HCT116 (cell line): ENCODE results near the gene XYLT1. TPM values are rescaled to one million over a fixed set of nuclear protein-coding genes. Genes with fewer than 3 reads are reported as not detected.

ENCODE experiments used
- ATAC-seq: fragments of 200-7000 bp; cut with Tn5 transposase; 2 replicates; pipeline ENCODE4 v1.9.1; 2020; ENCODE audit warnings: mild to moderate bottlenecking, moderate library complexity
- BruUV-seq: library from RNA; stranded (reverse); fragments of 400-500 nt; replicated peaks from 2 replicates; lab custom pipeline; 2021; lab: Mats Ljungman, UMichigan
- CTCF ChIA-PET: fragments of 300-600 bp; sonication (Branson Sonifier 250); formaldehyde crosslinking; loops from one replicate; lab custom pipeline; 2021; ENCODE audit warnings: antibody characterized with exemption; lab: Charles Lee
- POLR2A ChIA-PET: fragments of 300-600, 350-600 bp; sonication (Branson Sonifier 250); formaldehyde crosslinking; loops from one replicate; lab custom pipeline; 2021; ENCODE audit warnings: antibody characterized with exemption; lab: Charles Lee
- RAD21 ChIA-PET, 2 experiments: fragments of 300-600 bp; sonication (Branson Sonifier 250); formaldehyde crosslinking; loops; one replicate each; lab custom pipeline; 2023; ENCODE audit warnings: low total read pairs in 2 of 2; ENCODE audit not compliant: uncharacterized antibody in 2 of 2, unreplicated experiment in 2 of 2, low non-redundant PET in 1 of 2; lab: Charles Lee
- DNase-seq: peaks from one replicate; pipeline ENCODE4 v3.0.0-alpha.2; 2010; ENCODE audit warnings: low read depth, low spot score
- H2AFZ ChIP-seq: fragments of 200-600 bp; shearing (Covaris generic), sonication (generic); 2 replicates; pipeline ENCODE4 v1.6.1; 2017; ENCODE audit warnings: low read depth, mixed run types, mixed read lengths, antibody characterized with exemption, low read length; ENCODE audit not compliant: poor library complexity, severe bottlenecking
- H3K27ac ChIP-seq: 2 replicates; pipeline ENCODE4 v1.5.1; 2012; ENCODE audit warnings: low read depth, low read length
- H3K27me3 ChIP-seq: fragments of 200-600 bp; sonication (generic); 2 replicates; pipeline ENCODE4 v1.6.1; 2016; ENCODE audit warnings: mixed run types, low read length, mixed read lengths; ENCODE audit not compliant: insufficient read depth
- H3K36me3 ChIP-seq, 2 experiments: fragments of 200-500 bp in 1 of 2; fragments of 200-600 bp in 1 of 2; sonication (Bioruptor generic) in 1 of 2; sonication (generic) in 1 of 2; 2 replicates each; pipeline versions ENCODE4 v1.5.1 to v1.6.1; 2014 to 2016; ENCODE audit warnings: low read length in 2 of 2, inconsistent platforms in 1 of 2, mixed read lengths in 1 of 2, mixed run types in 1 of 2; ENCODE audit not compliant: insufficient read depth in 2 of 2, control insufficient read depth in 1 of 2
- H3K4me1 ChIP-seq, 2 experiments: fragments of 200-600 bp in 1 of 2; sonication (generic) in 1 of 2; 2 replicates each; pipeline versions ENCODE4 v1.5.1 to v1.6.1; 2012 to 2017; ENCODE audit warnings: low read length in 2 of 2, inconsistent platforms in 1 of 2, mild to moderate bottlenecking in 1 of 2, mixed read lengths in 1 of 2, mixed run types in 1 of 2, moderate library complexity in 1 of 2; ENCODE audit not compliant: insufficient read depth in 2 of 2, control insufficient read depth in 1 of 2
- H3K4me2 ChIP-seq: fragments of 200-600 bp; sonication (generic); 2 replicates; pipeline ENCODE4 v1.6.1; 2017; ENCODE audit warnings: mixed run types, low read length, mixed read lengths
- H3K4me3 ChIP-seq, 2 experiments: fragments of 200-600 bp in 1 of 2; sonication (generic) in 1 of 2; replicated peaks in 1 of 2; 2 replicates each; pipeline ENCODE4 v1.5.1; 2011 to 2016; ENCODE audit warnings: low read length in 2 of 2, control low read depth in 1 of 2, low read depth in 1 of 2, mild to moderate bottlenecking in 1 of 2, mixed read lengths in 1 of 2, mixed run types in 1 of 2
- H3K79me2 ChIP-seq: fragments of 200-600 bp; sonication (generic); 2 replicates; pipeline ENCODE4 v1.6.1; 2017; ENCODE audit warnings: mild to moderate bottlenecking, mixed run types, low read length, moderate library complexity, mixed read lengths; ENCODE audit not compliant: insufficient read depth
- H3K9ac ChIP-seq: fragments of 200-600 bp; sonication (generic); 2 replicates; pipeline ENCODE4 v1.6.1; 2016; ENCODE audit warnings: low read length, mixed read lengths
- H3K9me2 ChIP-seq: fragments of 200-600 bp; sonication (generic), shearing (Covaris generic); 2 replicates; pipeline ENCODE4 v1.6.1; 2017; ENCODE audit warnings: mixed run types, mild to moderate bottlenecking, moderate library complexity; ENCODE audit not compliant: insufficient read depth
- H3K9me3 ChIP-seq, 2 experiments: fragments of 200-500 bp in 1 of 2; fragments of 200-600 bp in 1 of 2; sonication (Bioruptor generic) in 1 of 2; sonication (generic) in 1 of 2; 2 replicates each; pipeline ENCODE4 v1.6.1; 2014 to 2017; ENCODE audit warnings: low read length in 2 of 2, mixed read lengths in 2 of 2, inconsistent platforms in 1 of 2, low read depth in 1 of 2, mild to moderate bottlenecking in 1 of 2, mixed run types in 1 of 2, moderate library complexity in 1 of 2; ENCODE audit not compliant: control insufficient read depth in 1 of 2, insufficient read depth in 1 of 2
- H4K20me1 ChIP-seq: fragments of 200-600 bp; sonication (generic), shearing (Covaris generic); 2 replicates; pipeline ENCODE4 v1.6.1; 2017; ENCODE audit warnings: mixed run types, mild to moderate bottlenecking, moderate library complexity; ENCODE audit not compliant: insufficient read depth
- FOSL1 ChIP-seq: IDR thresholded peaks from 2 replicates; pipeline ENCODE4 v1.6.1; 2012; ENCODE audit warnings: low read depth
- POLR2AphosphoS5 ChIP-seq: IDR thresholded peaks from 2 replicates; pipeline ENCODE4 v1.6.1; 2011; ENCODE audit warnings: mild to moderate bottlenecking, low read depth, low read length, moderate library complexity
- RAD21 ChIP-seq: IDR thresholded peaks from 2 replicates; pipeline ENCODE4 v1.6.1; 2012; ENCODE audit warnings: low read depth, mild to moderate bottlenecking
- intact Hi-C: fragments of 100-400 bp; cut with micrococcal nuclease; formaldehyde crosslinking; loops from 2 replicates; pipeline ENCODE4 v1.10.0; 2022
- total RNA-seq: library from RNA; stranded (reverse); gene quantifications from one replicate; pipeline ENCODE4 v1.2.1, GENCODE V29; 2021; ENCODE audit not compliant: unreplicated experiment
- TF ChIP-seq, protein P1 (sequence below): IDR thresholded peaks from 2 replicates; pipeline ENCODE4 v1.6.1; 2012; ENCODE audit warnings: low read depth
- TF ChIP-seq, protein P2 (sequence below), 3 experiments: fragments of 200-600 bp in 1 of 3; sonication (generic) in 1 of 3; IDR thresholded peaks in 2 of 3; conservative IDR thresholded peaks in 1 of 3; 2 replicates each; pipeline ENCODE4 v1.5.1; 2012 to 2017; ENCODE audit warnings: low read depth in 2 of 3, low read length in 2 of 3, antibody characterized with exemption in 1 of 3, borderline replicate concordance in 1 of 3, control low read depth in 1 of 3, mild to moderate bottlenecking in 1 of 3, mixed read lengths in 1 of 3, mixed run types in 1 of 3, moderate library complexity in 1 of 3; ENCODE audit not compliant: insufficient read depth in 1 of 3
- TF ChIP-seq, protein P3 (sequence below): IDR thresholded peaks from 2 replicates; pipeline ENCODE4 v1.6.1; 2012

Gene XYLT1
- total RNA-seq, 1 experiment from 2014 or later = 4.5 TPM

DNA sequence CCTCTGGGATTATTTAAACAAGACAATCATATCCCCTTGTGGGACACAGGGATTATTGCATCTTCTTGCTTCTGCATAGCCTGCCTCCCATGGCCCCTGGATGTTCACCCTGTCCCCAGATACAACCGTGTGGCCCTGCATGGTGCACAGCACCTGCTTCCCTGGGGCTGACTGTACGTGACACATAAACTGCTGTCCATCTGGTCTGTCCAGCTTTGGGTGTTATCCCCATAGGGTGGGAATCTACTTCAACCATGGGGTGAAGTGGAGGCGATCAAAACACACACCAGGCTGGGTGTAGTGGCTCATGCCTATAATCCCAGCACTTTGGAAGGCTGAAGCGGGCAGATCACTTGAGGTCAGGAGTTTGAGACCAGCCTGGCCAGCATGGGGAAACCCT lies 138.8 kb downstream of the XYLT1 start:
- H4K20me1 ChIP-seq = no peaks in the 10 kb centered on the region
- H3K27ac ChIP-seq = no peak overlapping the region
- H3K27me3 ChIP-seq = no peaks in the 10 kb centered on the region
- POLR2A ChIA-PET = no interaction called here
- TF ChIP-seq POLR2AphosphoS5 (no peak), FOSL1 (no peak), RAD21 (peak; percentile 61)
- TF ChIP-seq, protein P1, sequence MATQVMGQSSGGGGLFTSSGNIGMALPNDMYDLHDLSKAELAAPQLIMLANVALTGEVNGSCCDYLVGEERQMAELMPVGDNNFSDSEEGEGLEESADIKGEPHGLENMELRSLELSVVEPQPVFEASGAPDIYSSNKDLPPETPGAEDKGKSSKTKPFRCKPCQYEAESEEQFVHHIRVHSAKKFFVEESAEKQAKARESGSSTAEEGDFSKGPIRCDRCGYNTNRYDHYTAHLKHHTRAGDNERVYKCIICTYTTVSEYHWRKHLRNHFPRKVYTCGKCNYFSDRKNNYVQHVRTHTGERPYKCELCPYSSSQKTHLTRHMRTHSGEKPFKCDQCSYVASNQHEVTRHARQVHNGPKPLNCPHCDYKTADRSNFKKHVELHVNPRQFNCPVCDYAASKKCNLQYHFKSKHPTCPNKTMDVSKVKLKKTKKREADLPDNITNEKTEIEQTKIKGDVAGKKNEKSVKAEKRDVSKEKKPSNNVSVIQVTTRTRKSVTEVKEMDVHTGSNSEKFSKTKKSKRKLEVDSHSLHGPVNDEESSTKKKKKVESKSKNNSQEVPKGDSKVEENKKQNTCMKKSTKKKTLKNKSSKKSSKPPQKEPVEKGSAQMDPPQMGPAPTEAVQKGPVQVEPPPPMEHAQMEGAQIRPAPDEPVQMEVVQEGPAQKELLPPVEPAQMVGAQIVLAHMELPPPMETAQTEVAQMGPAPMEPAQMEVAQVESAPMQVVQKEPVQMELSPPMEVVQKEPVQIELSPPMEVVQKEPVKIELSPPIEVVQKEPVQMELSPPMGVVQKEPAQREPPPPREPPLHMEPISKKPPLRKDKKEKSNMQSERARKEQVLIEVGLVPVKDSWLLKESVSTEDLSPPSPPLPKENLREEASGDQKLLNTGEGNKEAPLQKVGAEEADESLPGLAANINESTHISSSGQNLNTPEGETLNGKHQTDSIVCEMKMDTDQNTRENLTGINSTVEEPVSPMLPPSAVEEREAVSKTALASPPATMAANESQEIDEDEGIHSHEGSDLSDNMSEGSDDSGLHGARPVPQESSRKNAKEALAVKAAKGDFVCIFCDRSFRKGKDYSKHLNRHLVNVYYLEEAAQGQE = no peak
- TF ChIP-seq, protein P2, sequence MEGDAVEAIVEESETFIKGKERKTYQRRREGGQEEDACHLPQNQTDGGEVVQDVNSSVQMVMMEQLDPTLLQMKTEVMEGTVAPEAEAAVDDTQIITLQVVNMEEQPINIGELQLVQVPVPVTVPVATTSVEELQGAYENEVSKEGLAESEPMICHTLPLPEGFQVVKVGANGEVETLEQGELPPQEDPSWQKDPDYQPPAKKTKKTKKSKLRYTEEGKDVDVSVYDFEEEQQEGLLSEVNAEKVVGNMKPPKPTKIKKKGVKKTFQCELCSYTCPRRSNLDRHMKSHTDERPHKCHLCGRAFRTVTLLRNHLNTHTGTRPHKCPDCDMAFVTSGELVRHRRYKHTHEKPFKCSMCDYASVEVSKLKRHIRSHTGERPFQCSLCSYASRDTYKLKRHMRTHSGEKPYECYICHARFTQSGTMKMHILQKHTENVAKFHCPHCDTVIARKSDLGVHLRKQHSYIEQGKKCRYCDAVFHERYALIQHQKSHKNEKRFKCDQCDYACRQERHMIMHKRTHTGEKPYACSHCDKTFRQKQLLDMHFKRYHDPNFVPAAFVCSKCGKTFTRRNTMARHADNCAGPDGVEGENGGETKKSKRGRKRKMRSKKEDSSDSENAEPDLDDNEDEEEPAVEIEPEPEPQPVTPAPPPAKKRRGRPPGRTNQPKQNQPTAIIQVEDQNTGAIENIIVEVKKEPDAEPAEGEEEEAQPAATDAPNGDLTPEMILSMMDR (IDR thresholded peaks at IDR 0.05 in 2 of 3, conservative IDR thresholded peaks at IDR 0.05 in 1 of 3; ENCODE audit: borderline replicate concordance in 1 of 3, insufficient read depth in 1 of 3, low read depth in 2 of 3, low read length in 2 of 3) = peak in 2 of 3 experiments; percentile 9 to 39; a peak in 1 of 6 replicates
- TF ChIP-seq, protein P3, sequence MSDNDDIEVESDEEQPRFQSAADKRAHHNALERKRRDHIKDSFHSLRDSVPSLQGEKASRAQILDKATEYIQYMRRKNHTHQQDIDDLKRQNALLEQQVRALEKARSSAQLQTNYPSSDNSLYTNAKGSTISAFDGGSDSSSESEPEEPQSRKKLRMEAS = no peak
- TF ChIP-seq, all 23 proteins: peak for 2
- BruUV-seq = no TSS peak
- Histone ChIP-seq H3K9me2 (no peaks in the 10 kb centered on the region), H3K4me1 (no peaks in the 10 kb centered on the region), H3K9ac (no peak overlapping the region), H2AFZ (no peak overlapping the region), H3K9me3 (no peaks in the 10 kb centered on the region), H3K79me2 (no peaks in the 10 kb centered on the region), H3K4me2 (no peak overlapping the region), H3K4me3 (no peak overlapping the region), H3K36me3 (no peaks in the 10 kb centered on the region)
- CTCF ChIA-PET = no interaction called here
- no peak for DNase-seq
- no peak for ATAC-seq
- intact Hi-C loops = no loop called here
- RAD21 ChIA-PET = no interaction called here
